DMS 273 (cell line): ENCODE measurements around the gene ZNF722.
"Not testable (repeated sequence)": the region's sequence is repeated elsewhere in the genome, so short reads cannot be mapped to it uniquely, and the experiment has no call there.

Source experiments
- DNase-seq: peaks from one replicate; lab custom pipeline; 2025; ENCODE audit not compliant: unreplicated experiment; lab: John Stamatoyannopoulos, UW

The ZNF722 gene

DNA sequence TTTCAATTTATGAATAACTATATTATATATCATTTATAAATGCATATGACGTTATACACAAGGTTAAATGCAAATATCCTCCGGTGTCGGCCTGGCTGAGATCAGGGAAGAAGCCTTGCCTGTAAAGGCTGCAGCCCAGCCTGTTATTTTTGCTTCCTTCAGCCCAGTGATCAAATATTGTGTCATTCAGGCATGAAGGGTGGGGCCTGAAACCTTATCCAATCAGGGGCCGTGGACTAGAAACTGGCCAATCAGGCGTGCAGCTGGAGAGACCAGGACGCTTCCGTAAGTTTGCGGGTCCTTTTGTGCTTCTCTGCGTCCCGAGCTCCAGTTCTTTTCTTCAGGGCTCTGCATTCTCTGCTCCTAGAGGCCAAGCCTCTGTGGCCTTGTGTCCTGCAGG, at the start of gene ZNF722:
Gene ZNF722, plus strand, starts transcription at position 301 of the 400 bp plus-strand sequence. CDS start 113 bp downstream, outside the sequence.
- DNase-seq = no peak

DNA sequence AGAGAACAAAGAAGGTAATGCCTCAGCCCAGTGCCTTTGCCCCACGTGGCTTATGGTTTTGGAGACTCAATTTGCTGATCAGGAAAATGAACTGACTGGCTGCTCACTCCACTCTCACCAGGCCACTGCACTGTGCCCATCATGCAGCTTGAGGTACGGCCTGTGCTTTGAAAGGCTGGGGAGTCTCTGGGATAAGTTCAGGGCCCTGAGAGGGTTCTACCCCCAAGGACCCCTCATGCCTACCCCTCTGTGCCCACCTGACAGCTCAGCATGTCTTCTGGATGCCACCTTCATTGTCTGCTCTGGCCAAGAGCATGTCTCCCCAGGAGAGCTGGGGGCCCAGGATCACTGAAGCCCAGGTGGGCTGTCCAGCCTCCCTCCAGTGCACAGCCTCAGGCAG, 45.5 kb upstream of the ZNF722 start:
- no peak for DNase-seq

DNA sequence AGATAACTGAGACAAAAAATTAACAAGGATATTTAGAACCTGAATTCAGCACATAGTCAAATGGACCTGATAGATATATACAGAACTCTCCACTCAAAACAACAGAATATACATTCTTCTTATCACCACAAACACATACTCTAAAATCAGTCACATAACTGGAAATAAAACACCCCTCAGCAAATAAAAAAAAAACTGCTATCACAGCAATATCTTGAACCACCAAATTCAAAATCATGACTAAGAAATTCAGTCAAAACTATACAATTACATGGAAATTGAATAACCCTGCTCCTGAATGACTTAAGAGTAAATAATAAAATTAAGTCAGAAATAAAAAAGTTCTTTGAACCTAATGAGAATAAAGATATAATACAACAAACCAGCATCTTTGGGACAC, 30.0 kb upstream of the ZNF722 start:
- no peak for DNase-seq

DNA sequence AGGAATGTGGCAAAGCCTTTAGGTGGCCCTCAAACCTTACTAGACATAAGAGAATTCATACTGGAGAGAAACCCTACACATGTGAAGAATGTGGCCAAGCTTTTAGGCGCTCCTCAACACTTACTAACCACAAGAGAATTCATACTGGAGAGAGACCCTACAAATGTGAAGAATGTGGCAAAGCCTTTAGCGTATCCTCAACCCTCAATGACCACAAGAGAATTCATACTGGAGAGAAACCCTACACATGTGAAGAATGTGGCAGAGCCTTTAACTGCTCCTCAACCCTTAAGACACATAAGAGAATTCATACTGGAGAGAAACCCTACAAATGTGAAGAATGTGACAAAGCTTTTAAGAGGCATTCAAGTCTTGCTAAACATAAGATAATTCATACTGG, 16.8 kb downstream of the ZNF722 start:
- DNase-seq = not testable (repeated sequence)

DNA sequence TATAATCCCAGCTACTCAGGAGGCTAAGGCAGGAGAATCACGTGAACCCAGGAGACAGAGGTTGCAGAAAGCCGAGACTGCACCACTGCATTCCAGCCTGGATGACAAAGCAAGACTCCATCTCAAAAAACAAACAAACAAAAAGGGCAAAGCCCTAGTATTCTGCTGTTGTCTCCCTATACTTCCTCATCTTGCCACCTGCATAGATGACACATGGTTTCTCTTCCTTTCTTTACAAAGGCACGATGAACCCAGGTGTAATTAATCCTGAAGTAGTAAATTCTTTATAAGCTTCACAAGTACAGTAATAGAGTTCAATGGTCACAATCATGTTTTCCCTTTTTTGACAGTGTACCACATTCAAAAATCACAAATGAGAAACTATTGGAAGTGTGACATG, 36.7 kb downstream of the ZNF722 start:
- no peak for DNase-seq

DNA sequence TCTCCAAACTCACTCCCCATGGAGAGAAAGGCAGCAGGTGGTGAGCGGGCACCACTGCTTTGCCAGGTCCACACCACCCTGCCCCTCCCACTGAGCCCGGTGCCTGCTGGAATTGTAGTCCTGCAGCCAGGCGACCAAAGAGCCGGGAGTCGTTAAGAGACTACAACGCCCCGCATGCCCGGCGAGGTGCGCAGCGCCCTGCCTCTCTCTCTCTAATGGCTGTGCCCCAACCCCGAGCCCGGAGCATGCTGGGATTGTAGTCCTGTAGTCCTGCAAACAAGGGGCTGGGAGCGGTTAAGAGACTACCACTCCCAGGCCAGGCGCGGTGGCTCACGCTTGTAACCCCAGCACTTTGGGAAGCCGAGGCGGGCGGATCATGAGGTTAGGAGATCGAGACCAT, 38.4 kb downstream of the ZNF722 start:
- DNase-seq = no peak

DNA sequence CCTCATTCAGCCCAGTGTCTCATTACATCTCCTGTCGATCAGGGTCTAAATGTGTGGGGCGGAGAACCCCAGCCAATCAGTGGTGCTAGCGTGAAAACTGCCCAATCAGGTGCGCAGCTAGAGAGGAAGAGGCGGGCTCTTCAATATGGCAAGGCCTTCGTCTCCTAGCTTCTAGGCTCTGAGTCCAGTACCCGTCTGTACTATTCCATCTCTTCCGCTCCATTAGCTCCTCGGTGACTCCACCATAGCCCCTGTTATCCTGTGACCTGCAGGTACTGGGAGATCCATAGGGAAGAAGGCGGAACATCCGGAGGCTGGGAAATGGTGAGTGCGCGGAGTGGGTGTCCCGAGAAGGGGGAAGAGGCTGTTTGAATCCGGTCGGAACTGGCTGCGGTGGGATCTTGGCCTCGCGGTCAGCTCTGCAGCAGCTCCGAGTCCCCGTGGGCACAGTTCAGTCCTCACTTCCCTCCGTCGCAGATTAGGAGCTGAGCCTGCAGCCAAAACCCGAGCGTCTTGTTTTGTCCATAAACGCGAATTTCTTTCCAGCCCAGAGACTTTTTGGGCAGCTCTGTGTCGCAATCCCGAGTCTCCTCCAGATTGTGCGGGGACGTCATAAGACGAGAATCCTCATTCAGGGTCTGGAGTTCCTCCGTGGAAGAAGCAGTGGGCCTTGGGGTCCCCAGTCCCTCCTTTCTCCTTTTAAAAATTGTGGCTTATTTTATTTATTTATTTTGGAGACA, 46.8 kb downstream of the ZNF722 start, which contains the start of gene ZNF727:
Gene ZNF727, plus strand, starts transcription at position 134 of the 740 bp plus-strand sequence. Its CDS starts 188 bp downstream, at position 322.
- DNase-seq = peak; percentile 94

DNA sequence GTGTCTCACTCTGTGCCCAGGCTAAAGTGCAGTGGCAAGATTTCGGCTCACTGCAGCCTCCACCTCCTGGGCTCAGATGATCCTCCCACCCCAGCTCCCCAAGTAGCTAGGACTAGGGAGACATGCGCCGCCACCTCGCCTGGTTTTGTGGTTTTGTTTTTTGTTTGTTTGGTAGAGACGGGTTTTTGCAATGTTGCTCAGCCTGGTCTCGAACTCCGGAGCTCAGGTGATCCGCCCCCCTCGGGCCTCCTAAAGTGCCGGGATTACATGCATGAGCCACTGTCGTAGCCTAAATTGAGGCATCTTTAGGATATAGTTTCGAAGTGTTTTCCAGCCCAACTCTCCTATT, 47.4 kb downstream of the ZNF722 start:
- peak; percentile 49 for DNase-seq
